ENCODE results near the gene CRYZL1.

The CRYZL1 gene

DNA sequence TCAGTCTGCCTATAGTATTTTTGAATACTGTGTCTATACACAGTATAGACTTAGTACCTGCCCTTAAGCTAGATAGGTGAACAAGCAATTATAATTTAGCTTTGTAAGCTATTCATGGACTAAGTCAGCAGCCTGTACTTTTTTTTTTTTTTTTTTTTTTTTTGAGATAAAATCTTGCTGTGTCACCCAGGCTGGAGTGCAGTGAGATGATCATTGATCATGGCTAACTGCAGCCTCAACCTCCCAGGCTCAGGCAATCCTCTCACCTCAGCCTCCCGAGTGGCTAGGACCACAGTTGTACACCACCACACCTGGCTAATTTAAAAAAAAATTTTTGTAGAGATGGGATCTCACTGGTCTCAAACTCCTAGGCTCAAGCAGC is 18.0 kb upstream of the CRYZL1 start:
- WGBS, result 88% methylated on average over 1 of the region's 1 CpG
- H2BK12ac ChIP-seq (ENCODE audit: low read length in 2 of 2), result no peak overlapping the region

DNA sequence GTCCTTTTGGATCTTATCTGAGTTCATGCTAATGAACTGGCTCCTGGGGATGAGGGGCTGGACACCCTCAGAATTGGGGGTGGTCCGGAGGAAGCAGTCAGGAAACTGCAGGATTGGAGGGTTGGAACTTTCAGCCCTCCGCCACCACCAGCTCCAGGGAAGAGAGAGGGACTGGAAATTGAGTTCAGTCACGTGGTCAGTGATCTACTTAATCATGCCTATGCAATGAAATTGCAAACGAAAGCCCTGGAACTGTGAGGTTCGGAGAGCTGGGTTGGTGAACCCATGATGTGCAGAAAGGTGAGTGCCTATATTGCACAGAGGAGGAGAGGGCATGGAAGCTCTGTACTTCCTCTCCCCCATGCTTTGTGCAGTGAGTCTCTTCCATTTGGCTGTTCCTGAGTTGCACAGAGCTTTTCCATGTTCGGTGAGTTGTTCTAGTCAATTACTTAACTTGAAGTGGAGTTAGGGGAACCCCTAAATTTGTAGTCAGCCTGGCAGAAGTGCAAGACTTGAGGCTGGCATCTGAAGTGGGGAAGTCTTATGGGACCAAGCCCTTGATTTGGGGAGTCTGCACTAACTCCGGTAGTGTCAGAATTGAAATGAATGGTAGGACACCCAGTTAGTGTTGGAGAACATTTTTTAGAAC is 17.5 kb upstream of the CRYZL1 start:
- Histone ChIP-seq H2BK15ac (ENCODE audit: low read depth, poor library complexity, severe bottlenecking) (no peak overlapping the region), H3K4me2 (ENCODE audit: low read length, poor library complexity, severe bottlenecking) (no peak overlapping the region), H2BK5ac (ENCODE audit: low read depth, low read length, poor library complexity, severe bottlenecking) (no peak overlapping the region), H3K18ac (ENCODE audit: low read depth in 1 of 2, low read length in 2 of 2) (no peak overlapping the region), H3K4me3 (ENCODE audit: insufficient read depth in 1 of 2, low read depth in 1 of 2, low read length in 2 of 2) (no peak overlapping the region), H3K27me3 (ENCODE audit: control insufficient read depth in 1 of 2, insufficient read depth in 1 of 2, low read length in 2 of 2) (no peaks in the 10 kb centered on the region), H3K9ac (ENCODE audit: low read length) (no peak overlapping the region), H3K4me1 (ENCODE audit: control insufficient read depth, insufficient read depth, low read depth, low read length) (peaks cover 7% of the 10 kb centered on the region), H2AFZ (ENCODE audit: low read depth, low read length) (no peak overlapping the region), H2BK12ac (ENCODE audit: low read length in 2 of 2) (no peak overlapping the region), H2AK5ac (ENCODE audit: low read length, severe bottlenecking) (no peak overlapping the region), H3K79me1 (replicated peaks; ENCODE audit: low read length, poor library complexity, severe bottlenecking) (peaks cover 11% of the 10 kb centered on the region), H3K4ac (ENCODE audit: low read depth in 1 of 2, low read length in 2 of 2) (no peak overlapping the region), H2BK120ac (ENCODE audit: low read depth, low read length) (no peak overlapping the region), H4K91ac (ENCODE audit: low read length) (no peak overlapping the region), H3K9me3 (ENCODE audit: control insufficient read depth, low read length) (no peaks in the 10 kb centered on the region), H3K36me3 (ENCODE audit: control insufficient read depth in 1 of 2, insufficient read depth in 2 of 2, low read depth in 1 of 2, low read length in 2 of 2) (no peaks in the 10 kb centered on the region), H4K8ac (ENCODE audit: low read length) (no peak overlapping the region), H3K14ac (ENCODE audit: low read length in 2 of 2) (no peak overlapping the region), H3K27ac (ENCODE audit: low read length, poor library complexity, severe bottlenecking) (no peak overlapping the region), H3K23ac (ENCODE audit: low read length in 2 of 2) (no peak overlapping the region)
- WGBS, result 92% methylated on average over 7 of the region's 7 CpGs
- DNase-seq, result no peak

More for the DNA sequence above, 18.0 kb upstream of the CRYZL1 start:
- no peak overlapping the region for H3K23ac ChIP-seq (ENCODE audit: low read length in 2 of 2)
- H4K8ac ChIP-seq (ENCODE audit: low read length), result no peak overlapping the region
- no peak overlapping the region for H2BK5ac ChIP-seq (ENCODE audit: low read depth, low read length, poor library complexity, severe bottlenecking)
- H3K79me1 ChIP-seq (replicated peaks; ENCODE audit: low read length, poor library complexity, severe bottlenecking), result peaks cover 14% of the 10 kb centered on the region
- H3K14ac ChIP-seq (ENCODE audit: low read length in 2 of 2), result no peak overlapping the region
- no peak overlapping the region for H3K4me2 ChIP-seq (ENCODE audit: low read length, poor library complexity, severe bottlenecking)
- no peak overlapping the region for H3K27ac ChIP-seq (ENCODE audit: low read length, poor library complexity, severe bottlenecking)
- H3K9ac ChIP-seq (ENCODE audit: low read length), result no peak overlapping the region
- no peaks in the 10 kb centered on the region for H3K36me3 ChIP-seq (ENCODE audit: control insufficient read depth in 1 of 2, insufficient read depth in 2 of 2, low read depth in 1 of 2, low read length in 2 of 2)
- H2BK120ac ChIP-seq (ENCODE audit: low read depth, low read length), result no peak overlapping the region
- no peaks in the 10 kb centered on the region for H3K9me3 ChIP-seq (ENCODE audit: control insufficient read depth, low read length)
- H2BK15ac ChIP-seq (ENCODE audit: low read depth, poor library complexity, severe bottlenecking), result no peak overlapping the region
- no peak overlapping the region for H3K4me3 ChIP-seq (ENCODE audit: insufficient read depth in 1 of 2, low read depth in 1 of 2, low read length in 2 of 2)
- no peaks in the 10 kb centered on the region for H3K27me3 ChIP-seq (ENCODE audit: control insufficient read depth in 1 of 2, insufficient read depth in 1 of 2, low read length in 2 of 2)
- DNase-seq, result no peak
- H2AFZ ChIP-seq (ENCODE audit: low read depth, low read length), result no peak overlapping the region
- H3K4ac ChIP-seq (ENCODE audit: low read depth in 1 of 2, low read length in 2 of 2), result no peak overlapping the region
- no peak overlapping the region for H4K91ac ChIP-seq (ENCODE audit: low read length)
- H3K4me1 ChIP-seq (ENCODE audit: control insufficient read depth, insufficient read depth, low read depth, low read length), result peaks cover 10% of the 10 kb centered on the region
- no peak overlapping the region for H3K18ac ChIP-seq (ENCODE audit: low read depth in 1 of 2, low read length in 2 of 2)
- peak overlapping the region; percentile 76 for H2AK5ac ChIP-seq (ENCODE audit: low read length, severe bottlenecking)

DNA sequence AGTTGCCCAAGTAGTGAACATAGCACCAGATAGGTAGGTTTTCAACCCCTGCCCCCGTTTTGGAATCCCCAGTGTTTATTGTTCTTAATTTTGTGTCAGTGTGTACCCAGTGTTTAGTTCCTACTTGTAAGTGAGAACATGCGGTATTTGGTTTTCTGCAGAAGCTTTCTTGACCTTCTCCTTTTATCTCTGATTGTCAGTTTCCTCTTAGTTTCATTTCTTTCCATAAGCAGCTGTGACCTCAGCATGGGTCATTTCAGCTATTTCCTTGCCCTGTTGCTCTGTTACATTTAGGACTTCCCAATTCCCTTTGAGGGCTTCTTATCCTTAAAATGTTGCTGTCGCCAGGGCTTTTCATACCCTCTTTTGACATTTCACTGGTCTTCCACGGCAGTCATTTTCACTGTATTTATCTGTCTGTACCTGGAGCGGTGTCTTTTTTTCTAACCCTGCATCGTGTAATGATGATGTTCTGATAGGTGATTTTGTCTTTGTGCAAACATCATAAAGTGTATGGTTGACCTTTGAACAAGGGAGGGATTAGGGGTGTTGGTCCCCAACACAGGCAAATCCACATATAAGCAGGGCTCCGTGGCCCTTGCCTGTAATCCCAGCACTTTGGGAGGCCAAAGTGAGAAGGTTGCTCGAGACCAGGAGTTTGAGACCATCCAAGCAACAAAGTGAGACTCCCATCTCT is 15.7 kb upstream of the CRYZL1 start:
- Histone ChIP-seq H3K9me3 (ENCODE audit: control insufficient read depth, low read length) (no peaks in the 10 kb centered on the region), H2AK5ac (ENCODE audit: low read length, severe bottlenecking) (peak overlapping the region; percentile 82), H3K27ac (ENCODE audit: low read length, poor library complexity, severe bottlenecking) (no peak overlapping the region), H2BK15ac (ENCODE audit: low read depth, poor library complexity, severe bottlenecking) (no peak overlapping the region), H3K18ac (ENCODE audit: low read depth in 1 of 2, low read length in 2 of 2) (no peak overlapping the region), H2AFZ (ENCODE audit: low read depth, low read length) (no peak overlapping the region), H4K8ac (ENCODE audit: low read length) (no peak overlapping the region), H3K4me3 (ENCODE audit: insufficient read depth in 1 of 2, low read depth in 1 of 2, low read length in 2 of 2) (no peak overlapping the region), H4K91ac (ENCODE audit: low read length) (no peak overlapping the region), H3K27me3 (ENCODE audit: control insufficient read depth in 1 of 2, insufficient read depth in 1 of 2, low read length in 2 of 2) (no peaks in the 10 kb centered on the region), H3K14ac (ENCODE audit: low read length in 2 of 2) (no peak overlapping the region), H3K4ac (ENCODE audit: low read depth in 1 of 2, low read length in 2 of 2) (no peak overlapping the region), H3K4me1 (ENCODE audit: control insufficient read depth, insufficient read depth, low read depth, low read length) (peaks cover 7% of the 10 kb centered on the region), H3K9ac (ENCODE audit: low read length) (no peak overlapping the region), H3K79me1 (replicated peaks; ENCODE audit: low read length, poor library complexity, severe bottlenecking) (peaks cover 9% of the 10 kb centered on the region), H2BK12ac (ENCODE audit: low read length in 2 of 2) (peak overlapping the region in 1 of 2 experiments; percentile 97), H3K36me3 (ENCODE audit: control insufficient read depth in 1 of 2, insufficient read depth in 2 of 2, low read depth in 1 of 2, low read length in 2 of 2) (no peaks in the 10 kb centered on the region), H2BK120ac (ENCODE audit: low read depth, low read length) (no peak overlapping the region), H3K4me2 (ENCODE audit: low read length, poor library complexity, severe bottlenecking) (no peak overlapping the region), H3K23ac (ENCODE audit: low read length in 2 of 2) (peak overlapping the region in 1 of 2 experiments; percentile 76), H2BK5ac (ENCODE audit: low read depth, low read length, poor library complexity, severe bottlenecking) (no peak overlapping the region)
- 55% methylated on average over 5 of the region's 8 CpGs for WGBS
- DNase-seq, result peak; percentile 50

DNA sequence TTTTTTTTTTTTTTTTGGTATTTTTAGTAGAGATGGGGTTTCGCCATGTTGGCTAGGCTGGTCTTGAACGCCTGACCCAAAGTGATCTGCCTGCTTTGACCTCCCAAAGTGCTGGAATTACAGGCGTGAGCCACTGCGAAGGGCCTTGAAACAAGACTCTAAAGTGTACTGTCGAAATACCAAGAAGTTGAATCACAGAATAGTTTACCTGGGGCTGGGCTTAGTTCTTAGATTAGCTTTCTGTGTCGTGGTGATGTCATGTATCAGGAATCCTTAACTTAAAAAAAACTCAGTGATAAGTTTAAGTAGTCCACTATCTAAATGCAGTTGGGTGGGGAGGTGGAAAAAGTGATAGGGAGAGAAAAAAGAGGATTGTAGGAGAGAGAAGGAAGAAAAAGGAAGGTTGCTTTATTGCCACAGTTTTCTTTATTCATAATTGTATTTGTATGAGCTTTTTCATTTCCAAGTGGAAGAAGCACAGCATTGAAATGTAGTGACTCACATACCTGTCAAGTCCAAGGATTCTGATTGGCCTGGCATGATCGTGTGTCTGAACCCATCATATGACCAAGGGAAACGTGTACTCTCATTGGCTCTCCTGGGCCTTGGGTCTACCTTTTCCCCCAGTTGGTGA is 14.2 kb upstream of the CRYZL1 start:
- no peak overlapping the region for H3K14ac ChIP-seq (ENCODE audit: low read length in 2 of 2)
- peak overlapping the region; percentile 97 for H3K27ac ChIP-seq (ENCODE audit: low read length, poor library complexity, severe bottlenecking)
- H3K23ac ChIP-seq (ENCODE audit: low read length in 2 of 2), result no peak overlapping the region
- H2BK12ac ChIP-seq (ENCODE audit: low read length in 2 of 2), result peak overlapping the region; percentile 4 to 27
- no peak overlapping the region for H3K4me2 ChIP-seq (ENCODE audit: low read length, poor library complexity, severe bottlenecking)
- H3K9ac ChIP-seq (ENCODE audit: low read length), result no peak overlapping the region
- H3K9me3 ChIP-seq (ENCODE audit: control insufficient read depth, low read length), result no peaks in the 10 kb centered on the region
- H3K4me3 ChIP-seq (ENCODE audit: insufficient read depth in 1 of 2, low read depth in 1 of 2, low read length in 2 of 2), result no peak overlapping the region
- DNase-seq, result peak; percentile 84
- no peak overlapping the region for H2BK5ac ChIP-seq (ENCODE audit: low read depth, low read length, poor library complexity, severe bottlenecking)
- no peaks in the 10 kb centered on the region for H3K27me3 ChIP-seq (ENCODE audit: control insufficient read depth in 1 of 2, insufficient read depth in 1 of 2, low read length in 2 of 2)
- no peak overlapping the region for H2BK120ac ChIP-seq (ENCODE audit: low read depth, low read length)
- H4K8ac ChIP-seq (ENCODE audit: low read length), result no peak overlapping the region
- H2AFZ ChIP-seq (ENCODE audit: low read depth, low read length), result no peak overlapping the region
- peaks cover 12% of the 10 kb centered on the region for H3K4me1 ChIP-seq (ENCODE audit: control insufficient read depth, insufficient read depth, low read depth, low read length)
- no peak overlapping the region for H3K18ac ChIP-seq (ENCODE audit: low read depth in 1 of 2, low read length in 2 of 2)
- WGBS, result 13% methylated on average over 8 of the region's 8 CpGs
- no peak overlapping the region for H2AK5ac ChIP-seq (ENCODE audit: low read length, severe bottlenecking)
- H3K4ac ChIP-seq (ENCODE audit: low read depth in 1 of 2, low read length in 2 of 2), result no peak overlapping the region
- no peak overlapping the region for H2BK15ac ChIP-seq (ENCODE audit: low read depth, poor library complexity, severe bottlenecking)
- H4K91ac ChIP-seq (ENCODE audit: low read length), result no peak overlapping the region
- H3K36me3 ChIP-seq (ENCODE audit: control insufficient read depth in 1 of 2, insufficient read depth in 2 of 2, low read depth in 1 of 2, low read length in 2 of 2), result no peaks in the 10 kb centered on the region
- H3K79me1 ChIP-seq (replicated peaks; ENCODE audit: low read length, poor library complexity, severe bottlenecking), result peaks cover 5% of the 10 kb centered on the region
